Fibroblast of lung (primary cell): ENCODE measurements around the gene SORCS2.

ENCODE experiments used
- CTCF ChIP-seq, 2 donors: IDR thresholded peaks in 1 of 2; conservative IDR thresholded peaks in 1 of 2; 1 replicate in 1 of 2; 2 replicates in 1 of 2; pipeline ENCODE4 v1.5.1; 2011 to 2012; ENCODE audit warnings: low read length in 2 of 2, control low read depth in 1 of 2, inconsistent platforms in 1 of 2, low read depth in 1 of 2, mild to moderate bottlenecking in 1 of 2
- EZH2 ChIP-seq: IDR thresholded peaks from 2 replicates; pipeline ENCODE4 v1.5.1; 2012; ENCODE audit warnings: low read length, control low read depth, mild to moderate bottlenecking; ENCODE audit errors: missing control alignments

- TF ChIP-seq CTCF (conservative IDR thresholded peaks at IDR 0.05 in 1 of 2, IDR thresholded peaks at IDR 0.05 in 1 of 2; ENCODE audit: low read depth in 1 of 2, low read length in 2 of 2) (peak; percentile 65 to 82), EZH2 (no peak)
Measured at GRCh38 chr4:7761720-7762119, 569.4 kb downstream of the SORCS2 start.
